HepG2 (cell line): Measurements from ENCODE around the gene KDM2B. TPM values are rescaled to one million over a fixed set of nuclear protein-coding genes. Genes with fewer than 3 reads are reported as not detected.

Experiments
- ATAC-seq: fragments of 200-7000 bp; cut with Tn5 transposase; 3 replicates; pipeline ENCODE4 v1.9.1; 2020; ENCODE audit warnings: mild to moderate bottlenecking, moderate library complexity
- BruUV-seq: library from RNA; stranded (reverse); fragments of 400-500 nt; replicated peaks from 2 replicates; lab custom pipeline; 2021; lab: Mats Ljungman, UMichigan
- CTCF ChIA-PET: fragments of 300-600 bp; formaldehyde crosslinking; extraction: SDS; loops from one replicate; lab custom pipeline; 2021; ENCODE audit warnings: low total read pairs, inconsistent platforms, low intra/inter-chr PET ratio; lab: Yijun Ruan, JAX
- POLR2A ChIA-PET: fragments of 350-600 bp; sonication (Branson Sonifier 250); formaldehyde crosslinking; loops from one replicate; lab custom pipeline; 2020; ENCODE audit warnings: antibody characterized with exemption, inconsistent platforms; lab: Yijun Ruan, JAX
- DNase-seq: peaks from one replicate; pipeline ENCODE4 v3.0.0-alpha.2; 2015; ENCODE audit warnings: low spot score
- FAIRE-seq: peaks from 3 replicates; lab custom pipeline; 2011; peaks lifted over from hg19 to GRCh38; lab: Jason Lieb, UNC
- H2AFZ ChIP-seq: one replicate; pipeline ENCODE4 v1.6.1; 2011; ENCODE audit warnings: low read length, inconsistent platforms
- H3K27ac ChIP-seq: fragments of 300-600 bp; 3 replicates; pipeline ENCODE4 v1.8.0; 2011; ENCODE audit warnings: mixed run types, mild to moderate bottlenecking, mixed read lengths, low read length, inconsistent platforms; ENCODE audit not compliant: insufficient read depth; ENCODE audit errors: extremely low read length
- H3K27me3 ChIP-seq, 2 experiments: fragments of 200-600 bp in 1 of 2; 2 replicates in 1 of 2; 3 replicates in 1 of 2; pipeline versions ENCODE4 v1.6.0 to v1.8.0; 2011; ENCODE audit warnings: low read length in 2 of 2, mild to moderate bottlenecking in 2 of 2, moderate library complexity in 2 of 2, inconsistent platforms in 1 of 2; ENCODE audit not compliant: insufficient read depth in 2 of 2, control insufficient read depth in 1 of 2
- H3K36me3 ChIP-seq, 2 experiments: fragments of 200-600 bp in 1 of 2; replicated peaks in 1 of 2; 2 replicates in 1 of 2; 3 replicates in 1 of 2; pipeline versions ENCODE4 v1.5.1 to v1.8.0; 2011; ENCODE audit warnings: low read length in 2 of 2, inconsistent platforms in 1 of 2; ENCODE audit not compliant: insufficient read depth in 2 of 2, control insufficient read depth in 1 of 2
- H3K4me1 ChIP-seq: 2 replicates; pipeline ENCODE4 v1.5.1; 2012; ENCODE audit warnings: low read length, inconsistent platforms; ENCODE audit not compliant: insufficient read depth
- H3K4me2 ChIP-seq: 2 replicates; pipeline ENCODE4 v1.6.0; 2011; ENCODE audit warnings: low read depth, low read length, inconsistent platforms
- H3K4me3 ChIP-seq, 3 experiments: fragments of 200-600 bp in 1 of 3; sonication (generic), shearing (Covaris generic) in 1 of 3; replicated peaks in 1 of 3; 2 replicates each; pipeline ENCODE4 v1.5.1; 2011 to 2016; ENCODE audit warnings: low read length in 3 of 3, inconsistent platforms in 2 of 3, low read depth in 2 of 3, mild to moderate bottlenecking in 2 of 3, control low read depth in 1 of 3, mixed read lengths in 1 of 3; ENCODE audit not compliant: insufficient read depth in 1 of 3
- H3K79me2 ChIP-seq: one replicate; pipeline ENCODE4 v1.6.1; 2011; ENCODE audit warnings: low read length, inconsistent platforms; ENCODE audit not compliant: insufficient read depth
- H3K9ac ChIP-seq: 2 replicates; pipeline ENCODE4 v1.6.0; 2011; ENCODE audit warnings: mild to moderate bottlenecking, low read depth, low read length, inconsistent platforms; ENCODE audit not compliant: insufficient read depth
- H3K9me3 ChIP-seq: 2 replicates; pipeline ENCODE4 v1.5.1; 2012; ENCODE audit warnings: mild to moderate bottlenecking, low read length
- H4K20me1 ChIP-seq: 2 replicates; pipeline ENCODE4 v1.6.0; 2011; ENCODE audit warnings: inconsistent platforms, mild to moderate bottlenecking, low read length, moderate library complexity; ENCODE audit not compliant: insufficient read depth
- GATAD2A ChIP-seq: IDR thresholded peaks from 2 replicates; pipeline ENCODE4 v1.6.1; 2016
- HNRNPK ChIP-seq: fragments of 200-400 bp; formaldehyde crosslinking; IDR thresholded peaks from 2 replicates; pipeline ENCODE4 v1.6.1; 2018; ENCODE audit warnings: low read length, low read depth, moderate library complexity, mild to moderate bottlenecking; ENCODE audit not compliant: poor library complexity, severe bottlenecking
- HOXA5 ChIP-seq: sonication (generic); formaldehyde crosslinking; IDR thresholded peaks from 2 replicates; pipeline ENCODE4 v1.4.0; 2020; ENCODE audit warnings: missing genetic modification reagents
- MED8 ChIP-seq: sonication (generic); formaldehyde crosslinking; IDR thresholded peaks from 2 replicates; pipeline ENCODE4 v1.8.1; 2023; ENCODE audit warnings: mild to moderate bottlenecking, missing genetic modification reagents; ENCODE audit not compliant: insufficient replicate concordance
- MEF2D ChIP-seq: sonication (generic); formaldehyde crosslinking; IDR thresholded peaks from 2 replicates; pipeline ENCODE4 v1.5.1; 2020; ENCODE audit warnings: mild to moderate bottlenecking, missing genetic modification reagents
- REL ChIP-seq: sonication (generic); formaldehyde crosslinking; conservative IDR thresholded peaks from 2 replicates; pipeline ENCODE4 v1.8.0; 2022; ENCODE audit warnings: mild to moderate bottlenecking, missing genetic modification reagents, moderate library complexity
- TBX2 ChIP-seq: sonication (generic); formaldehyde crosslinking; IDR thresholded peaks from 2 replicates; pipeline ENCODE4 v1.5.0; 2020; ENCODE audit warnings: missing genetic modification reagents, mild to moderate bottlenecking, borderline replicate concordance
- TRIM24 ChIP-seq: sonication (generic); formaldehyde crosslinking; IDR thresholded peaks from 2 replicates; pipeline ENCODE4 v1.8.0; 2022; ENCODE audit warnings: mild to moderate bottlenecking, missing genetic modification reagents
- XRCC5 ChIP-seq: fragments of 200-400 bp; formaldehyde crosslinking; optimal IDR thresholded peaks from 2 replicates; pipeline ENCODE3; 2017; ENCODE audit warnings: mild to moderate bottlenecking, low read length
- ZMAT5 ChIP-seq: sonication (generic); formaldehyde crosslinking; IDR thresholded peaks from 2 replicates; pipeline ENCODE4 v1.5.0; 2020; ENCODE audit warnings: mild to moderate bottlenecking, low read depth, missing genetic modification reagents, borderline replicate concordance
- ZNF768 ChIP-seq: sonication (generic); formaldehyde crosslinking; IDR thresholded peaks from 2 replicates; pipeline ENCODE4 v1.4.0; 2020; ENCODE audit warnings: missing genetic modification reagents
- ZNF776 ChIP-seq: sonication (generic); formaldehyde crosslinking; IDR thresholded peaks from 2 replicates; pipeline ENCODE4 v1.4.0; 2020; ENCODE audit warnings: mild to moderate bottlenecking, missing genetic modification reagents
- ZNF891 ChIP-seq: sonication (generic); formaldehyde crosslinking; IDR thresholded peaks from 2 replicates; pipeline ENCODE4 v1.5.0; 2020; ENCODE audit warnings: mild to moderate bottlenecking, missing genetic modification reagents
- ZSCAN21 ChIP-seq: sonication (generic); formaldehyde crosslinking; IDR thresholded peaks from 2 replicates; pipeline ENCODE4 v1.8.0; 2022; ENCODE audit warnings: mild to moderate bottlenecking, missing genetic modification reagents, moderate library complexity, borderline replicate concordance
- WGBS: methylation state at CpG from one replicate; pipeline ENCODE4 v1.1.6; 2017; ENCODE audit warnings: low lambda C conversion rate; 5-methylcytosine and 5-hydroxymethylcytosine counted together
- in situ Hi-C: cut with HindIII; loops from 2 replicates; pipeline ENCODE4 v1.10.0; 2017; ENCODE audit warnings: low pct_unique_long_range_greater_than_20kb; ENCODE audit not compliant: extremely low pct_ligation_motif_present
- intact Hi-C: fragments of 100-400 bp; cut with micrococcal nuclease; formaldehyde crosslinking; loops from one replicate; pipeline ENCODE4 v1.10.0; 2022; ENCODE audit not compliant: unreplicated experiment
- polyA plus RNA-seq, 8 experiments: library from polyadenylated mRNA; depleted of rRNA in 3 of 8; stranded (reverse) in 7 of 8; unstranded in 1 of 8; fragments of >200 nt; fragmentation: Illumina TruSeq in 4 of 8; extraction: Trizol in 4 of 8; gene quantifications; 2 replicates each; pipeline versions ENCODE4 v1.2.1 to v1.2.3, GENCODE V29; 2011 to 2016; ENCODE audit warnings: low read depth in 4 of 8, missing spikeins in 1 of 8, mixed read lengths in 1 of 8; ENCODE audit not compliant: insufficient read depth in 1 of 8
- total RNA-seq, 5 experiments: library from RNA; depleted of rRNA; stranded (reverse); fragments of >200 nt; fragmentation: Illumina TruSeq; extraction: Trizol; gene quantifications; 2 replicates each; pipeline ENCODE4 v1.2.3, GENCODE V29; 2016; ENCODE audit warnings: low read depth in 1 of 5

The KDM2B gene
- total and polyA plus RNA-seq, 2 of the 13 experiments (the other 11 are each of a cell fraction or from before 2014, with no cell fraction given) = 17.5 to 26.1 TPM

- no peaks in the 10 kb centered on the region for H4K20me1 ChIP-seq
- no peak overlapping the region for H3K27ac ChIP-seq
- ATAC-seq (no peak), FAIRE-seq (no peak), DNase-seq (no peak)
- H3K36me3 ChIP-seq = peaks cover 0 to 4% of the 10 kb centered on the region in 2 experiments; a peak in 2 of 5 replicates
- H2AFZ ChIP-seq = no peak overlapping the region
- no peak overlapping the region for H3K9ac ChIP-seq
- ChIA-PET CTCF (no interaction called here), POLR2A (interaction anchor here (1.3 to 2.0 kb wide), 2 partner anchors 26 to 42 kb away, joined by 3 to 6 read pairs; no protein-coding TSS in a partner anchor)
- H3K4me3 ChIP-seq = peak overlapping the region; percentile 70 to 87 (median 74); a peak in 4 of 6 replicates
- BruUV-seq = no TSS peak
- no peaks in the 10 kb centered on the region for H3K9me3 ChIP-seq
- intact Hi-C loops = no loop called here
- TF ChIP-seq HNRNPK = peak; percentile 13
- no peak for TF ChIP-seq REL (CRISPR knock-in tag)
- peaks cover 1% of the 10 kb centered on the region for H3K79me2 ChIP-seq
- H3K27me3 ChIP-seq = no peaks in the 10 kb centered on the region
- in situ Hi-C loops = no loop called here
- WGBS = 97% methylated on average over 40 of the region's 77 CpGs
- H3K4me1 ChIP-seq = peaks cover 59% of the 10 kb centered on the region
- peak overlapping the region; percentile 78 for H3K4me2 ChIP-seq
Observed at GRCh38 chr12:121578230-121579189, 2.3 kb downstream of the KDM2B start.

- no peak for DNase-seq
- ChIA-PET CTCF (no interaction called here), POLR2A (interaction anchor here (0.6 to 0.9 kb wide), 2 partner anchors 35 to 48 kb away, joined by 3 to 4 read pairs; partner anchors contain the start of gene ORAI1)
- TF ChIP-seq ZMAT5 (CRISPR knock-in tag) (no peak), ZNF776 (no peak), MEF2D (CRISPR knock-in tag) (no peak), MED8 (no peak), XRCC5 (no peak), TBX2 (CRISPR knock-in tag) (no peak), ZNF891 (CRISPR knock-in tag) (no peak), GATAD2A (no peak), TRIM24 (CRISPR knock-in tag) (no peak), ZSCAN21 (CRISPR knock-in tag) (no peak), HOXA5 (CRISPR knock-in tag) (no peak), ZNF768 (CRISPR knock-in tag) (no peak)
- BruUV-seq = no TSS peak
- Histone ChIP-seq H3K9me3 (no peaks in the 10 kb centered on the region), H4K20me1 (no peaks in the 10 kb centered on the region), H3K27me3 (no peaks in the 10 kb centered on the region), H3K9ac (no peak overlapping the region), H3K4me1 (peaks cover 50% of the 10 kb centered on the region), H3K4me3 (no peak overlapping the region), H3K27ac (no peak overlapping the region), H3K79me2 (peaks cover under 1% of the 10 kb centered on the region), H3K4me2 (peak overlapping the region; percentile 2; the same call in 1 of the 2 replicates), H3K36me3 (peaks cover 0 to 4% of the 10 kb centered on the region in 2 experiments; a peak in 2 of 5 replicates), H2AFZ (no peak overlapping the region)
- in situ Hi-C loops = no loop called here
- no peak for FAIRE-seq
- WGBS = 89% methylated on average over 10 of the region's 10 CpGs
- ATAC-seq = no peak
- intact Hi-C loops = no loop called here
Observed at GRCh38 chr12:121577443-121578180, 3.2 kb downstream of the KDM2B start.
